HG03565 (cell line): ENCODE measurements around the gene PSAP.

Experiments
- ATAC-seq: cut with Tn5 transposase; IDR thresholded peaks from one replicate; pipeline ENCODE4 v1.9.1; 2021; ENCODE audit warnings: mild to moderate bottlenecking, moderate library complexity; ENCODE audit not compliant: unreplicated experiment

Gene PSAP

GRCh38 chr10:71829896-71830295 lies 21.2 kb downstream of the PSAP start:
- no peak for ATAC-seq

- no peak for ATAC-seq
Measured at GRCh38 chr10:71829171-71829570, 21.9 kb downstream of the PSAP start.

- ATAC-seq = no peak
Measured at GRCh38 chr10:71828702-71829101, 22.3 kb downstream of the PSAP start.

- ATAC-seq = no peak
Measured at GRCh38 chr10:71827852-71828251, 23.2 kb downstream of the PSAP start.

- no peak for ATAC-seq
Measured at GRCh38 chr10:71825217-71825616, 25.8 kb downstream of the PSAP start.

- no peak for ATAC-seq
Measured at GRCh38 chr10:71824333-71824732, 26.7 kb downstream of the PSAP start.

GRCh38 chr10:71823356-71823755 lies 27.7 kb downstream of the PSAP start:
- no peak for ATAC-seq

- no peak for ATAC-seq
Measured at GRCh38 chr10:71821909-71822763, 28.9 kb downstream of the PSAP start.

GRCh38 chr10:71820966-71821365 lies 30.1 kb downstream of the PSAP start:
- ATAC-seq = no peak

- ATAC-seq = no peak
Measured at GRCh38 chr10:71819985-71820384, 31.1 kb downstream of the PSAP start.

GRCh38 chr10:71819441-71819861 lies 31.6 kb downstream of the PSAP start:
- no peak for ATAC-seq

- ATAC-seq = no peak
Measured at GRCh38 chr10:71818674-71819260, 32.3 kb downstream of the PSAP start.

- ATAC-seq = no peak
Measured at GRCh38 chr10:71817831-71818655, 33.0 kb downstream of the PSAP start.

GRCh38 chr10:71816936-71817618 lies 34.0 kb downstream of the PSAP start:
- no peak for ATAC-seq

- ATAC-seq = no peak
Measured at GRCh38 chr10:71816421-71816851, 34.6 kb downstream of the PSAP start.

GRCh38 chr10:71815515-71816130 lies 35.4 kb downstream of the PSAP start:
- ATAC-seq = no peak

GRCh38 chr10:71814922-71815411 lies 36.1 kb downstream of the PSAP start:
- ATAC-seq = no peak

- ATAC-seq = no peak
Measured at GRCh38 chr10:71812913-71813590, 38.0 kb downstream of the PSAP start.

GRCh38 chr10:71812016-71812912 lies 38.8 kb downstream of the PSAP start:
- ATAC-seq = no peak
